Glutamatergic neuron (in vitro differentiated cells): ENCODE data around the gene USP9X. TPM values are rescaled to one million over a fixed set of nuclear protein-coding genes. Genes with fewer than 3 reads are reported as not detected.
A peak's percentile ranks its signal among the peaks of the same experiment; 100 is the strongest.

Experiments
- DNase-seq: peaks from one replicate; pipeline ENCODE4 v3.0.0; 2022
- H3K27ac Mint-ChIP-seq: one replicate; pipeline ENCODE4 v1.8.0; 2020; ENCODE audit warnings: mild to moderate bottlenecking, mixed read lengths, inconsistent platforms; ENCODE audit not compliant: unreplicated experiment
- H3K27me3 Mint-ChIP-seq: one replicate; pipeline ENCODE4 v1.8.0; 2020; ENCODE audit warnings: mild to moderate bottlenecking, moderate library complexity, mixed read lengths, inconsistent platforms; ENCODE audit not compliant: unreplicated experiment
- H3K36me3 Mint-ChIP-seq: one replicate; pipeline ENCODE4 v1.8.0; 2020; ENCODE audit warnings: mild to moderate bottlenecking, mixed read lengths, inconsistent platforms; ENCODE audit not compliant: unreplicated experiment
- H3K4me1 Mint-ChIP-seq: one replicate; pipeline ENCODE4 v1.8.0; 2020; ENCODE audit warnings: mild to moderate bottlenecking, low read depth, mixed read lengths, inconsistent platforms; ENCODE audit not compliant: unreplicated experiment
- H3K4me3 Mint-ChIP-seq: one replicate; pipeline ENCODE4 v1.8.0; 2020; ENCODE audit warnings: mild to moderate bottlenecking, mixed read lengths, inconsistent platforms; ENCODE audit not compliant: unreplicated experiment
- H3K9me3 Mint-ChIP-seq: one replicate; pipeline ENCODE4 v1.8.0; 2020; ENCODE audit warnings: mild to moderate bottlenecking, moderate library complexity, mixed read lengths, inconsistent platforms; ENCODE audit not compliant: unreplicated experiment
- CTCF ChIP-seq: fragments of 200-600 bp; sonication (generic); IDR thresholded peaks from one replicate; pipeline ENCODE4 v1.5.0; 2021; ENCODE audit not compliant: partially characterized antibody, unreplicated experiment
- long read RNA-seq: library from polyadenylated mRNA; unstranded; transcript quantifications from one replicate; pipeline ENCODE4 v2.0.0, GENCODE V29; 2020; ENCODE audit not compliant: unreplicated experiment
- total RNA-seq: library from RNA; stranded (reverse); fragmentation: NEBNext Ultra II Directional; extraction: Animal tissue kit (Norgen Biotek cat#: 25700); gene quantifications from one replicate; pipeline ENCODE4 v1.2.1, GENCODE V29; 2021; ENCODE audit not compliant: unreplicated experiment

USP9X gene
- total RNA-seq: 120 TPM
- long read RNA-seq, partial matches to known transcripts: 6 of 6 reads
- long read RNA-seq, other reads (novel, unspliced or antisense): 0 of 6 reads

GRCh38 chrX:41084893-41085511 is at the start of gene USP9X:
Gene USP9X, plus strand, starts transcription at chrX:41085445. Its CDS starts 38,184 bp downstream, at chrX:41123629.
- peaks cover 9% of the 10 kb centered on the region for H3K4me1 Mint-ChIP-seq

DNA sequence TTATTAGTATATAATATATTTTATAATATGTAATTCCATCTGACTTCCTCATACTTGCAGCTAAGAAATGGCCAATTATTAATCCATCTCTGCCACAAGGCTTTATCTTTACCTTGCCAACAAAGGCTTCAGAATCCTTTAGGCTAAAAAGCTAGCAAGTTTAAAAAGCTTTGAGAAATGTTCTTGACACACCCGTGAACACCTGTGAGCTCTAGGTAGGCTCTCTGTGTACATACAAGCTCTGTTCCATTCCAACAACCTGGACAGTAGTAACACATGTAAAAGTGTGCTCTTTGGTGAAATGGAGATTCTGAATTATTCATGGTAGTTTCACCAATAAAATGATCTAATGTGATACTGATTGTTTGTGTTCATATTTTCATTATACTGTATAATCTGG is 49.7 kb upstream of the USP9X start:
- H3K4me1 Mint-ChIP-seq: no peaks in the 10 kb centered on the region
- no peaks in the 10 kb centered on the region for H3K36me3 Mint-ChIP-seq
- H3K9me3 Mint-ChIP-seq: peaks cover 1% of the 10 kb centered on the region
- no peaks in the 10 kb centered on the region for H3K27me3 Mint-ChIP-seq
- DNase-seq: no peak
- no peak overlapping the region for H3K4me3 Mint-ChIP-seq
- TF ChIP-seq CTCF: no peak
- H3K27ac Mint-ChIP-seq: no peak overlapping the region

More at GRCh38 chrX:41084893-41085511, at the start of gene USP9X:
- Mint-ChIP-seq H3K27ac (peak within 1 kb of the TSS; percentile 99), H3K36me3 (no peaks in the 10 kb centered on the region), H3K9me3 (peaks cover 2% of the 10 kb centered on the region), H3K27me3 (no peaks in the 10 kb centered on the region), H3K4me3 (peak within 1 kb of the TSS; percentile 91)
- TF ChIP-seq CTCF: no peak
- DNase-seq: peak; percentile 88

GRCh38 chrX:41036668-41037326 is 48.4 kb upstream of the USP9X start:
- H3K4me1 Mint-ChIP-seq: no peaks in the 10 kb centered on the region
- no peak overlapping the region for H3K27ac Mint-ChIP-seq
- H3K27me3 Mint-ChIP-seq: no peaks in the 10 kb centered on the region
- no peaks in the 10 kb centered on the region for H3K9me3 Mint-ChIP-seq
- TF ChIP-seq CTCF: no peak
- no peak for DNase-seq
- no peak overlapping the region for H3K4me3 Mint-ChIP-seq
- H3K36me3 Mint-ChIP-seq: no peaks in the 10 kb centered on the region

DNA sequence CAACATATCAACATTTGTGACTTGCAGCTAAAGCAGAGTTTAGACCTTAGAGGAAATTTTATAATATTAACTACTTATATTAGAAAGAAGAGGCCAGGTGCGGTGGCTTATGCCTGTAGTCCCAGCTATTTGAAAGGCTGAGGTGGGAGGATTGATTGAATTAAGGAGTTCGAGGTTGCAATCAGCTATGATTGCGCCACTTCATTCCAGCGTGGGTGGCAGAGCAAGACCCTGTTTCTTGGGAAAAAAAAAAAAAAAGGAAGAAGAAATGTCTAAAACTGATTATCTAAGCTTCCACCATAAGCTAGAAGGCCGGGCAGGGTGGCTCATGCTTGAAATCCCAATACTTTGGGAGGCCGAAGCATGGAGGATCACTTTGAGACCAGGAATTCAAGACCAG is 42.0 kb upstream of the USP9X start:
- Mint-ChIP-seq H3K27me3 (no peaks in the 10 kb centered on the region), H3K4me1 (no peaks in the 10 kb centered on the region), H3K36me3 (no peaks in the 10 kb centered on the region), H3K4me3 (no peak overlapping the region), H3K9me3 (peaks cover 2% of the 10 kb centered on the region), H3K27ac (no peak overlapping the region)
- DNase-seq: no peak
- TF ChIP-seq CTCF: no peak

GRCh38 chrX:41043674-41044345 is 41.4 kb upstream of the USP9X start:
- no peak for TF ChIP-seq CTCF
- no peaks in the 10 kb centered on the region for H3K4me1 Mint-ChIP-seq
- no peaks in the 10 kb centered on the region for H3K36me3 Mint-ChIP-seq
- H3K4me3 Mint-ChIP-seq: no peak overlapping the region
- H3K27me3 Mint-ChIP-seq: no peaks in the 10 kb centered on the region
- H3K27ac Mint-ChIP-seq: no peak overlapping the region
- H3K9me3 Mint-ChIP-seq: peaks cover 2% of the 10 kb centered on the region
- DNase-seq: no peak
